COLO668 (cell line): Measurements from ENCODE around the gene GALNS.

ENCODE experiments used
- DNase-seq: peaks from one replicate; lab custom pipeline; 2025; ENCODE audit not compliant: unreplicated experiment; lab: John Stamatoyannopoulos, UW

The GALNS gene

DNA sequence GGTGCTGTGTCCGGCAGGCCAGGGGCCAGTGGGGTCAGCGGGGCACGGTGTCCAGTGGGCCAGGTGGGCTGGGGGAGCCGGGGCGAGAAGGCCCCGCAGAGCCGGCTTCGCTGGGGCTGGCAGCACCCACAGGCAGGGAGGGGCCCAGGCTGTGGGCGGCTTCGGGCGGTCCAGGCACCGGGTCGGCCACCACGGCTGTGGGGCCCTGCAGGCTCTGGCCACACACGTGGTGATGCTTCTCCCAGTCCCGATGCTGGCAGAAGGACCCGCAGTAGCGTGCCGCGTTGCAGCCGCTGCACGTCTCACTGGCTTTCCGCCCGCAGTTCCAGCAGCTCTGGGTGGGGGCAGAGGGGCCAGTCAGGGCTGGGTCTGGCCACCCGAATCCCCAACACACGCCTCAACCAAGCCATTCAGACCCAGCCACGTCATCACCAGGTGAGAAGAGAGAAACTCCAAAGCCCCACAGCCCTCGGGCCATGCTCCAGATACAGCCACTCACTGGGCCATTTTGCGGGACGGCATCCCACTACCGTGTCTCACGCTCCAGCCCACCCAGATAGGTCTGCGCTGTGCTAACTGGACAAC, 20.3 kb upstream of the GALNS start:
- DNase-seq, result no peak

DNA sequence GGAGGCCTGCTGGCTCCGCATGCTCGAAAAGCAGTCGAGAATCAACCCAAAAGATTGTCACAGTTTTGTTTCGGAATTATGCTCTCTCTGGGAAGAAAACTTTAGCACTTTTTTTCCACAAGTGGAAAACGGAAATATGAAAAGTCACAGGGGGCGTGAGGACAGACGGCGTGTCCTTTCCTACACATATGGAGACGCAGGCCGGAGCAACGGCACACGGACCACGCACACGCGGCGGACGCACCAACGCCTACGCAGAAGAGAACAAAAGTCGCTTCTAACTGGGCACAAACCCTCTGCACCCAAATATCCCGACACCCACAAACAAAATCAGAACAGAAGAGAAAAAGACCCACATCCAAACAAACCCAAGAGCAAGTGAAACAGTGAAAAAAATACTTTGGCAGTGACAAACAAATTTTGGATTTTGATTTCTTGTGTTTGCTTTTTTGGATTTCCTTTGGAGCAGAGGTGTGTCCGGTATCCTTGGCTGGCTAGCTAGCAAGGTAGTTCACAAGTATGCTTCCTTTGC, 19.0 kb upstream of the GALNS start:
- DNase-seq, result no peak

DNA sequence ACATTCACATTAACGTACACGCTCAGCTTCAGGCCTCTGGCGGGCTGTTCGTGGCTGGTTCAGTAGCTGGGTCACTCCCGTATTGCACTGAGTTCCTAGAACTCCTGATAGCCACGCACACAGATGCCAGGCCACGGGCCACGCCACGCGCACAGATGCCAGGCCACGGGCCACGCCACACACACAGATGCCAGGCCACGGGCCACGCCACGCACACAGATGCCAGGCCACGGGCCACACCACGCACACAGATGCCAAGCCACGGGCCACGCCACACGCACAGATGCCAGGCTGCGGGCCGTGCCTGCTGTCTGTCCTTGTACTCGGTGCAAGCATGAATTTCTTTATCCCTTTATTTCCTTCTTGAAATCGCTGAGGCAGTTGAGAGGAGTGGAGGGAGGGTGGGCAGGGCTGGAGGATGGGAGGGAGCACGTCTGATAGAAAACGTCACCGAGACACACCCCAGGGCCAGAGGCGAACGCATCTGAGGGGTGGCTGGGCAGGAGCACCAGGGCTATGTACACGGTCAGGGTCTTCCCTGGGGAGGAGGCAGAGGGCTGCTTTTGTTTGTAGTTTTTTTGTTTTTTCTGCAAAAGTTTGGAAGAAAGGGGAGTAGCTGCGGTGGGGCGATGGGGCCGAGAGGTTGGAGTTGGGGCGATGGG, 18.3 kb upstream of the GALNS start:
- no peak for DNase-seq

DNA sequence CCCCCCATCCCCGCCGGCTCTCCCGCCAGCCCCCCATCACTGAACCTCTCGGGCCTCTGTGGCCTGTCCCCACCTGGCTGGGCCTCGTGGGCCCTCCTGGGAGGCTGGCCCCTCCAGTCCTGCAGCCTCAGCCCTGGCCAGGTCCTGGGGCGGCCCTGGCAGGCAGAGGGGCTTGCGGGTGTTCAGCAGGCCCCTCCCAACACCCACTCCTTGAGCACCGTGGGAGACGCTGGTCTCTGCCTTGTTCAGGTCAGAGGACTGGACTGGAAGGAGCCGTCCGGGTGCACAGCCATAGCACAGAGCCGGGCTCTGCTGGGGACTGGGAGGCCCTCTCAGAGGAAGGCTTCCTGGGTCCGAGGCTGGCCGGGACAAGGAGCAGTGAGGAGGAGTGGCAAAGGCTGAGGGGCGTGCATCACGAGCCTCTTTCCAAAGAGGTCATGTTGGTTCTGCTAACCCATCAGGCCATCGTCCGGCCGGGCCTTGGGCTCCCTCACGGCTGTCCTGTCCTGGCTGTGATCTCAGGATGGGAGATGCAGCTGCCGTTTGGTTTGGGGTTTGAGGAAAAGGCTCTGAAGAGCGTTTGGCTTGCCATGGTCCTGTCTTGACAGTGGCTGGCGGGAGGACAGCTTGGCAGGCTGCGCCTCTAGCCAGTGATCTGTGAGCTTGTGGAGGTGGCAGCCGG, 16.0 kb upstream of the GALNS start:
- no peak for DNase-seq

DNA sequence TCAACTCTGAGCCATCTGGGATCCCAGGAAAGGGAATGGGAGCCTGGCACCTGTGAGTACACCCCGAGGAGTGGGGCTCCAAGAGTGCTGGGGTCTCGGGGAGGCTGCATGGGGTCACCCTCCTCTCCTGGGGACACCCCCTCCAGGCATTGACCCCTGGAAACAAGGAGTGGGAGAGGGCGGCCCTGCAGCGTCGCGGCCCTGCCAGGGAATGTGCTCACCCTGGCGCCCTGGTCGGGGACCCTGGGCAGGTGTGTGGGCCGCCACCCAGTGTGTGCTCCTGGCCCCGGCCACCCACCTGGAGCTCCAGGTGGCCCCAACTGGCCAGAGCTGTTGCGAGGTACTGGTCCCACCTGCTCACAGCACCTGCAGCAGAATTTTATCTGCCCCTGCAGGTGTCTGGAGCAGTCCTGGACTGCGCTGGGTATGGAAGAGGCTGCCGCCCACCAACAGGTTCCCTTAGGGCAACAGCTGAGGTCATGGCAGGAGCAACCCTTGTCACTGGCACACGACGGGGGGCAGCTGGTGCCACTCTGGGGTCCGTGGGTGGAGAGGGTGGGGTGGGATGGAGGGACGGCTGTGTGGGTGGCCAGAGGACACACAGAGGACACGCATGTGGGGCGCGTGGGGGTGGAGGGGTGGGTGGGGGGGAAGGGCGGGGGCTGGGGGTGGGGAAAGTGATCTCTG, 15.1 kb upstream of the GALNS start:
- peak; percentile 87 for DNase-seq

DNA sequence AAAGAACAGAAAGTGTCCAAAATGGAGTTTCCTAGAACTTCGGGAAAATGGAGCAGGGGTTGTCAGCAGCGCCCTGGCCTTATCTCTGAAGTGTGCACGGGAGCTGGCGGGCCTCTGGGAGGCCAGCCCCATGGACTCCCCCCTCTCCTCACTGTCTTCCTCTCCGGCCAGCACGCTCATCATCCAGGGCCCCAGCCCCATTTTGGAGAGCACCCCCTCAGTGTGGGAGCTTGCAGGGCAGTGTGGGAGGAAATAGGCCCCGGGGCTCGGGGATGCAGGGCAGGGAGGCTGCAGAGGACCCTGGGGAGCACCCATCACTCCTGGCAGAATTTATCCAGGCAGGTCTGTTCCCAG, 14.6 kb upstream of the GALNS start:
- DNase-seq, result no peak

DNA sequence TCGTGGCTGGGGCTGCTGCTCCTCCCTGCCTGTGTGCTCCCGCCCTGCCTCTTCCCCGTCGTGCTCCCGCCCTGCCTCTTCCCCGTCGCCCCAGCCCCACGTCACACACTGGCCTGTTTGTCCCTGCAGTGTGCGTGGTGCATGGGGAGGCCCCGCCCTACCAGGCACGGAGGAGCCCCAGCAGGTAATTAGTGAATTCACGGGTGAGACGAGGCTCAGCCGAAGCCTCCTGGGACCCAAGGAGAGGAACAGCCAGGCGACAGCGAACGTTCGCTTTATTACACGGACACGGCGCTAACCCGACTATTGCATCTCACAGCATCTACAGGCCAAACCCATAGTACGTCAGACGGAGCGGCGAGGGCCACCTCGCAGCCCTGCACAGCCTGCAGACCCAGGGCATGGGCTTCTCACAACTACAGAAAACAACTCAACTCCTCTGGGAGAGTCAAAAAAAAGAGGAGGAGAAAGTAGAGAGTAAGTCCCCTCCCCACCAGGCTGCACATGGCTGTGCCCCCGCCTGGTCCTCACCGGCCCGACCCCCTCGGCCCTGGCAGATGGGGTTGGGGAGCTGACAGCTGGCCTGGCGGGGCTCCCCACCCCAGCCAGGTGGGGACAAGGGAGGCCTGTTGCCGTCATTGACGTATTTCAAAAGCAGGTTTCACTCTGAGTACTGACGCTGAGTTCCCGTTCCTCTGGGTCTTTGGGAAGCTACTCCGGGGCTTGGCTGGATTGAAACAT, 14.0 kb upstream of the GALNS start:
- peak; percentile 77 for DNase-seq

DNA sequence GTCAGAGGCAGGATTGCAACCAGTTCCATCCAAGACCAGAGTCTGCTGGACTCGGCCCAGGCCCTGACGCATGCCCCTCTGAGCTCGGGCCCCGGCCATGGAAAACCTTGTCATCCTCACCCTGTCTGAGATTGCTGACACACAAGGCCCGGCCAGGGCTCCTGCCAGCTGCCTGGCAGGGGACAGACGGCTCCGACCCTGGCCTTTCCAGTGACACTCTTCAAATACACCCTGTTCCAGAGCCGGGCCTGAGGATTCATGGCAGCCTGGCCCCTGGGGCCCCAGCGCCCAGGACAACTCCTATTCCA, 12.9 kb upstream of the GALNS start:
- DNase-seq, result peak; percentile 13

DNA sequence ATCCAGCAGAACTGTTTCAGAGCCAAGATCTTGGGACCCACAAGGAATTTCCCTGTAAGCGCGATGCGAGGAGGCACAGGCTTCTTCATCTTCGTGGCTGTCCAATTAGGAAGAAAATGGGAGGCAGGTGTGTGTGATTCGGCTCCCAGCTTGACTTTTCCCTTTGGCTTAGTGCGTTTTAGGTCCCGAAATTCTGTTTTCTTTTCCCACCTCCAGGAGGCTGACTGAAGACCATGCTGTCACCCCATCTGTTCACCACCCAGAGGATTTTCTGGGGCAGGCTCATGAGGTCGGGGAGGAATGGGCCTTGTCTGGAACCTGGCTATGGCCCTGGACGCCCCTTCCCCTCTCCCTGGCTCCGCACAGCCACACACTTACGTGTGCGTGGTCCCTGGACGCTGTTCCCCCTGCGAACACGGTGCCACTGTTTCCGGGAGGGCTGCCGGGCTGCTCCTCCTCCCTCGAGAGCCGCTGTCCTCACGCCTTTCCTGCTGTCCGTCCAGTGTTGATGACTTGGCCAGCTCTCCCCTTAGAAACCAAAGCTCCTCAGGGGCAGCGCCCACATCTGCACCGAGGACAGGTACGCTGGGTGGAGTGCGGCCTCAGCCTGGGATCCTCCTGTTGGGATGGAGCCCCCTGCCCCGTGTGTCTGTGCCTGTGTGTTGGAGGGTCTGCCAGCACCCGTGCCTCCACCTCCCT, 12.4 kb upstream of the GALNS start:
- DNase-seq, result no peak

DNA sequence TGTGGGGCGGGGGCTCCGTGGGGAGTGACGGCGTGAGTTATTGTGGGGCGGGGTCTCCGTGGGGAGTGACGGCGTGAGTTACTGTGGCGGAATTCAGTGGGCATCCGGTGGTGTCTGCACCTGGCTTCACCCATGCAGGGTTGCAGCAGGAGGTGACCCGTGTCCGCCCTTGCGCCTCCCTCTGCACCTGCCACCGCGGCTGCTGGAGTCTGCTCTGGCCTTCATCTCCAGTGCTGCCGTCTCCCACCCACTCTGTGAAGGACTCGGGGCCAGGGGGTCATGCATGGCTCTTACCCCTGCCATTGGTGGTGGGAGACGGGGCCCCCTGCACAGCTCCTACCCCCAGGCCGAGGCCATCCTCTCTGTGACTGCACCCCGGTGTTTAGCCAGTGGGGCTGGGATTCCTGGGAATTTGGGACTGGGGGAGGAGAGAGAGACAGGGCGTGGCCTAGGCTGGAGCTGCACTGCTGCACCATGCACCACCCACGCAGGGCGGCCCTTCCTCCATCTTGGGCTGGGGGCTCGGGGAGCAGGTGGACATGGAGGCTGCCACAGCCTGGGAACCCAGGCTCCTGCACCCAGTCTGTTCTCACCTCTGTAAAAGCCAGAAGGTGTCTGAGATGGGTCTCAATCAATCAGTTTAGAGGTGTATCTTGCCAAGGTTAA, 11.0 kb upstream of the GALNS start:
- DNase-seq, result peak; percentile 60

DNA sequence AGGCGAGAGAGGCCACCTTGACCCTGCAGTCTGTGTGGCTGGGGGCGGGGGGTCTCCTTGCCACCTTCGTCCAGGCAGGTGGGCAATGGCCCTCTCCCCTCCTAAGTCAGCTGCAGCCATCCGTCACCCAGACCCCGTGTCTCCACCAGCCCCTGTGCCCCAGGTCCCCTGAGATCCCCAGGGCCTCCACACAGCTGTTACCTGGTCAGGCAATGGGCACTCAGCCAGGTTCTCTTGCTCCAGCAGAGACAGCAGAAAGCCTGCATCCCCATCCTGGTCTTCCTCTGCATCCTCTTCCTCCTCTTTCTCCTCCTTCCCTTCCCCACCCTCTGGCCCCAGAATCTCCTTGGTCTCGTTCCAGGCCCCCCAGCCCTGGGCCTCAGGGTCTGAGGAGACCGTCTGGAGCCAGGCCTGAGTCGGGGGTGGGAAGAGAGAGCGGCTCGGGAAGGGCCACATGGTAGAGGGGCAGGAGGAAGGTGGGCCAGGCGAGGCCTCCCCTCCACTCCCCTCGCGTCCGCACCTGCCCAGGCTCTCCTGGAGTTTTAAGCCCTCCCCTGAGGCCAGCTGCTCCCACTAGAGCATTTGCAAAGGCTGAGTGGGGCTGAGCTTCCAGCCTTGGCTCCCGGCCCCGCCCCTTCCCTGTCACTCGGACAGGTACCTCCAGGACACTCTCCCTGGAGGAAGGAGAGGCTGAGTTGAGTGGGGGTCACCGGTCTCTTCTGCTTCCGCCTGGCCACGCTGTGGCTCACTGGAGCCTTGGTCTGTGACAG, 9.6 kb upstream of the GALNS start, which contains the start of gene PABPN1L:
Gene PABPN1L (minus strand): TSS at position 510 of the 770 bp plus-strand sequence. CDS start 54 bp downstream, at position 456.
- DNase-seq, result peak; percentile 54

DNA sequence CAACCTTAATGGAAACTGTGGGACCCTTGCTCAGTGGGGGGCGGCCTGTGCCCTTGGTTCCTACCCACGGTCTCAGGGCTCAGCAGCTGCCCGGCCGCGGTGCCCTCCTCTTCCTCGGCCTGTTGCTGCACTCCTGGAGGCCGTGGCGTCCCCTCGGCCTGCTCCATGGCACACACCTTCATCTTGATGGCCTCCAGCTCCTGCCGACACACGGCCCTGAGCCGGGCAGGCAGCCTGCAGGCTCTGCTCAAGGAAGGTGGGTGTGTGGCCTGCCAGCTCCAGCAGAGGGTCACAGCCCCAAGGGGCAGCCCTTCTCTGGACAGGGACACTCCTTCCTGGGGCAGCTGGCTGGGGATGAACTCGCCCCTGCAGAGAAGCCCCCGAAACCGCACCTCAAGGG, 9.0 kb upstream of the GALNS start:
- no peak for DNase-seq

DNA sequence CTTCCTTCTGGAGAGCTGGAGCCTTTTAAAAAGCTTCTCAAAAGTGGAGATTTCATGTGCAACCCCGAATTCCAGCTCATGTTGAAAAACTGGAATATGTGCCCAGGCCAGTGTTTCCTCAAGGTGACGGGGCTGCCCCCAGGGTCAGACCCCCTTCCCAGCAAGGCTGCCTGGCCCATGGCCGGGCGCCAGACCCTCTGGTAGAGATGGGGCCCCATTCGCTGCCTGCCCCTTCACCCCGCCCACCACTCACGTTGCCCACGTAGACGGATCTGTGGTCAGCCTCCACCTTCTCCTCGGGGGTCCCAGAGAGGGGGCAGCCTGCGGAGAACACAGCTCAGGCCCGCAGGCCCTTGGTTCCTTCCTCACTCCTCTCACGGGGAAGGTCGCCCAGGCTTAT, 8.6 kb upstream of the GALNS start:
- DNase-seq, result no peak

DNA sequence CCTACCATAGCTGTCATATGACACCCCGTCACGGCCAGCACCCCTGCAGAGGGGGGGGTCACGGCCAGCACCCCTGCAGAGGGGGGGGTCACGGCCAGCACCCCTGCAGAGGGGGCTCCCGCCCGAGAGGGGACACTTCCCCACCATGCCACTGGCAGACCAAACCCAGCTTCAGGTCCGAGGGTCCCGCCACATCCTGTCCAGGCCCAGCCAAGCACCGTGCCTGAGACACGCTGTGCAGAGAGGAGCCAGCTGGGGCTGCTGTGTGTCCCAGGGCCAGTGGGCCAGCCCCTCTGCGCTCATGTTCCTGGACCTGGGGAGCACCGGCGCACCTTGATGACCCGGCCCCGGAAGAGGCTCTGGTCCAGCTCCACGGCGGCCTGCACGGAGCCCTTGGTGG, 7.8 kb upstream of the GALNS start:
- no peak for DNase-seq

DNA sequence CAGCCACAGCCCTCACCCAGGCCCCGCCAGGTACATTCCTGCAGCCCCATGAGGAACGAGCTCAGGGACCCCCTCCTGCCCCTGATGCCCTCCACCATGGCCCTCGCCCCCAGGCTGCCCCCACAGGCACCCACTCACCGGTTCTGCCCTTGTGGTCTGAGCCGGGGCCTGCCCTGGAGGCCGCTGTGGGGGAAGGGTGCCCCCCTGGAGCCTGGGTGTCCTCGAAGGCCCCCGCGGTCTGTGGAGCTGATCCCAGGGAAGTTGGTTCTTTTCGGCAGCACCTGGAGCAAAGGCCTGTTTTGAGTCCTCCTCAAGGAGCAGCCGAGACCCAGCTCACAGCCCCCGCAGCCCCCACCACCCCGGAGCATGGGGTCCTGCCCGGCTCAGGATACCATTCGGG, 7.4 kb upstream of the GALNS start:
- no peak for DNase-seq

DNA sequence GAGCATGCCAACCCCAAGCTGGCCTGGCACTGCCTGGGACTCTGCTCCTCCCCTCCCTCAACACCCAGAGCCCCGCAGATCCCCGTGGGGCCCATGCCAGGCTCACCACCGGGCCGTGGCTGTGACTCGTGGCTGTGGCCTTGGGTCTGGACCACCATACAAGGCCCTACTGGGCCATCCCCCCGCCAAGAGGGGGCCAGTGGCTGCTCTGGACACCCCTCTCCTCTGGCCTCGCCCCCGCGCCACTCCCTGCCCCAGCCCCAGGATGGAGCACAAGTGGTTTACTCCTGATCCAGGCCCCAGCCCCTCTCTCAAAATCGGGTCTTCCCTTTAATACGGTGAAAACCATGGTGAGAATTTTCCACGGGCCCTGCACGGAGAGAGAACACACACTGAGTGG, 6.7 kb upstream of the GALNS start:
- DNase-seq, result no peak

DNA sequence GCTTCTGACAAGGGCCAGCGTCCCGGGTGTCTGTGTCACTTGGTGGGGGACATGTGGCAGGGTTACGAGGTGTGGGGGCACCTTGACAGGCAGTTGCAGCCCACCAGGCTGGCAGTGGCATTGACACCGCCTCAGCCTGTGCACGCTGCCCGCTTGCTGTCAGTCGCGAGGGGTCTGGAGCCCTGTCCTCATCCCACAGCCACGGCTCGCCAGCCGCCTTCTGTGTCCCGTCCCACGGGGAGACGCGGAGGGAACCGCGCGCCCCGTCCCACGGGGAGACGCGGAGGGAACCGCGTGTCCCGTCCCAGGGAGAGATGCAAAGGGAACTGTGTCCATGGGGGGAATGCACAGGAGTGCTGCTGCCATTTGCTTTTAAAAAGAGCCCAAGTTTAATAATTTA, 6.2 kb upstream of the GALNS start:
- no peak for DNase-seq

DNA sequence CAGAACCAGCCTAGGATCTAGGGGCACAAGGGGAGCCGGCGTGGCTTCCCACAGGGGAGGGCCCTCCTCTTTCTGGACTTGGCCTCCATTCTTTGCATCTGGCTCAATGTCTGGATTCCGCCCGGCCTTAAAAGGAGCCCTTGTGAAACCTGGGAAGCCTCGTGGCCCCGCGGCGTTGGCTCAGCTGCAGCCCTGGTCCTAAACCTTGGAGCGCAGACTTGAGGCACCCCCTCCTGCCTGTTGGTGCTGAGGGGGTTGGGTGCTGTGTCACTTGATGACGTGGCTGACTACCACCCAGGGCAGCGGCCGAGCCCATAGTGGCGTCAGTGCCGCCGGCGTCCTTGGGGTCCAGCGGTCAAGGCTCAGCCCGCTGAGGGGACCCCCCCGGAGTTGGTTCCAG, 4.6 kb upstream of the GALNS start:
- DNase-seq, result no peak

DNA sequence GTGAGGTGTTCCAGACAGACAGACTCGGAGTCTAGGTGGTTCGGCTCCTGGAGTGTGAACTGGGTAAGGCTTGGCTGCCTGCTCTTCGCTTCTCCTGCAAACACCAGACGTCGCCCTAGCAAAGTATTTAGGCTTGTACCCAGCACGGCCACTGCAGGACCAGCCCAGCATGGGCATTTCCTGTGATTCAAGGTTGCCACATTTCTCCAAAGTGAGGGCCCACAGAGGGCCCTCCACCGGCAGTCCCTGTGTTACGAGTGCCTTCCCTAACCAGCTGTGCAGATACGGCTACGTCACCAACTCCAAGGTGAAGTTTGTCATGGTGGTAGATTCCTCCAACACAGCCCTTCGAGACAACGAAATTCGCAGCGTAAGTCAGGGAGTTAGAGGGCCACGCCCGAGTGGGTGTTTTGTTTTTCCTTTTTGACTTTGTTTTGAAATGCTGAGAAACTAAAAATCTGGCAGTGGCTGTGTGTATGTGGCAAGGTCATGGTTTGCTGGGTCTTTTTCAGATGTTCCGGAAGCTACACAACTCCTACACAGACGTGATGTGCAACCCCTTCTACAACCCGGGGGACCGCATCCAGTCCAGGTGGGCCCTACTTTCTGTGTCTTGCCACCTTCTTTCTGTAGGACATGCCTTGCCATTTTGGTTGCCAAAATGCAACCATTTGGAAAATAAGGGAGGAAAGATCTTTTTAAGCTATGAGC, 2.8 kb upstream of the GALNS start:
- DNase-seq, result no peak
